ENCODE data around the gene SPEN. TPM values are rescaled to one million over a fixed set of nuclear protein-coding genes. Genes with fewer than 3 reads are reported as not detected.
"Not testable (repeated sequence)": the region's sequence is repeated elsewhere in the genome, so short reads cannot be mapped to it uniquely, and the experiment has no call there.

SPEN gene
- total RNA-seq, 1 experiment from 2014 or later = 48.3 TPM

DNA sequence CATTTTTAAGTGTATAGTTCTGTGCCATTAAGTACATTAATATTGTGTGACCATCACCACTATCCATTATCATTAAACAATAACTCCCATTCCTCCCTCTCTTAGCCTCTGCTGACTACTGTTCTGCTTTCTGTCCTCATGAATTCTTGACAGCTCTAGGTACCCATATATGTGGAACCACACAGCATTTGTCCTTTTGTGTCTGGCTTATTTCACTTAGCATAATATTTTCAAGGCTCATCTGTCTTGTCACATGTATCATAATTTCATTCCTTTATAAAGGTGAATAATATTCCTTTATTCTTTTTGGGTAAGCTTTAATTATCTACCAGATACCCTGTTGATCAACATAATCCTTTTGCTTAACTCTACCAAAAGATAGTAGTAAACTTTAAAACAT, 47.7 kb downstream of the SPEN start:
- CTCF ChIA-PET = interaction anchor here (0.7 kb wide), 1 partner anchor 480 kb away, joined by 6 read pairs; no protein-coding TSS in a partner anchor
- Mint-ChIP-seq H3K9me3 (ENCODE audit: low read depth, unreplicated experiment) (no peaks in the 10 kb centered on the region), H3K27ac (ENCODE audit: unreplicated experiment) (no peak overlapping the region), H3K36me3 (ENCODE audit: insufficient read depth, unreplicated experiment) (peaks cover 11% of the 10 kb centered on the region), H3K4me3 (ENCODE audit: low read depth, unreplicated experiment) (no peak overlapping the region), H3K4me1 (ENCODE audit: low read depth, unreplicated experiment) (peaks cover 18% of the 10 kb centered on the region), H3K27me3 (ENCODE audit: unreplicated experiment) (no peaks in the 10 kb centered on the region)
- intact Hi-C loops (cut with micrococcal nuclease; ENCODE audit: unreplicated experiment) = no loop called here
- TF ChIP-seq, protein P1, sequence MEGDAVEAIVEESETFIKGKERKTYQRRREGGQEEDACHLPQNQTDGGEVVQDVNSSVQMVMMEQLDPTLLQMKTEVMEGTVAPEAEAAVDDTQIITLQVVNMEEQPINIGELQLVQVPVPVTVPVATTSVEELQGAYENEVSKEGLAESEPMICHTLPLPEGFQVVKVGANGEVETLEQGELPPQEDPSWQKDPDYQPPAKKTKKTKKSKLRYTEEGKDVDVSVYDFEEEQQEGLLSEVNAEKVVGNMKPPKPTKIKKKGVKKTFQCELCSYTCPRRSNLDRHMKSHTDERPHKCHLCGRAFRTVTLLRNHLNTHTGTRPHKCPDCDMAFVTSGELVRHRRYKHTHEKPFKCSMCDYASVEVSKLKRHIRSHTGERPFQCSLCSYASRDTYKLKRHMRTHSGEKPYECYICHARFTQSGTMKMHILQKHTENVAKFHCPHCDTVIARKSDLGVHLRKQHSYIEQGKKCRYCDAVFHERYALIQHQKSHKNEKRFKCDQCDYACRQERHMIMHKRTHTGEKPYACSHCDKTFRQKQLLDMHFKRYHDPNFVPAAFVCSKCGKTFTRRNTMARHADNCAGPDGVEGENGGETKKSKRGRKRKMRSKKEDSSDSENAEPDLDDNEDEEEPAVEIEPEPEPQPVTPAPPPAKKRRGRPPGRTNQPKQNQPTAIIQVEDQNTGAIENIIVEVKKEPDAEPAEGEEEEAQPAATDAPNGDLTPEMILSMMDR (IDR thresholded peaks at IDR 0.05; ENCODE audit: unreplicated experiment) = no peak
- BruUV-seq (replicated peaks) = no TSS peak
- no peak for DNase-seq

DNA sequence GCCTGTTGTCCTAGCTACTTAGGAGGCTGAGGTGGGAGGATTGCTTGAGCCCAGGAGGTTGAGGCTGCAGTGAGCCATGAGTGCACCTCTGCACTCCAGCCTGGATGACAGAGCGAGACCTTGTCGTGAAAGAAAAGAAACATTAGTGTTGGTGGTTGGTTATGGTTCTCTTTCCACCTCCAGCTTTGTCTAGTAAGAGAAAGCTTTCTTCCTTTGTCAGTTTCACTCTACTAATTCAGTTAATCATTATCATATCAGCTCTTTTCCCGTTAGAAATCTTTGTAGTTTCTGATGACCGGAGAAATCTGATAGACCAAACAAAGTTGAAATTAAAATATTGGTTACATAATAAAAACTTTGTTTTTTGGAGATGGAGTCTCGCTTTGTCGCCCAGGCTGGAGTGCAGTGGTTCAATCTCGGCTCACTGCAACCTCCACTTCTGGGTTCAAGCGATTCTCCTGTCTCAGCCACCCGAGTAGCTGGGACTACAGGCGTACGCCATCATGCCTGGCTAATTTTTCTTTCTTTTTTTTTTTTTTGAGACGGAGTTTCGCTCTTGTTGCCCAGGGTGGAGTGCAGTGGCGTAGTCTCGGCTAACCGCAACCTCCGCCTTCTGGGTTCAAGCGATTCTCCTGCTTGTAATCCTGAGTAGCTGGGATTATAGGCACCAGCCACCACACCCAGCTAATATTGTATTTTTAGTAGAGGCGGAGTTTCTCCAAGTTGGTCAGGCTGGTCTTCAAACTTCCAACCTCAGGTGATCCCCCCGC, 49.5 kb downstream of the SPEN start:
- H3K4me1 Mint-ChIP-seq (ENCODE audit: low read depth, unreplicated experiment) = peaks cover 11% of the 10 kb centered on the region
- H3K27ac Mint-ChIP-seq (ENCODE audit: unreplicated experiment); DNase-seq; H3K4me3 Mint-ChIP-seq (ENCODE audit: low read depth, unreplicated experiment); H3K36me3 Mint-ChIP-seq (ENCODE audit: insufficient read depth, unreplicated experiment); H3K9me3 Mint-ChIP-seq (ENCODE audit: low read depth, unreplicated experiment); BruUV-seq (replicated peaks); CTCF ChIA-PET; intact Hi-C loops (cut with micrococcal nuclease; ENCODE audit: unreplicated experiment); H3K27me3 Mint-ChIP-seq (ENCODE audit: unreplicated experiment): not testable (repeated sequence)

DNA sequence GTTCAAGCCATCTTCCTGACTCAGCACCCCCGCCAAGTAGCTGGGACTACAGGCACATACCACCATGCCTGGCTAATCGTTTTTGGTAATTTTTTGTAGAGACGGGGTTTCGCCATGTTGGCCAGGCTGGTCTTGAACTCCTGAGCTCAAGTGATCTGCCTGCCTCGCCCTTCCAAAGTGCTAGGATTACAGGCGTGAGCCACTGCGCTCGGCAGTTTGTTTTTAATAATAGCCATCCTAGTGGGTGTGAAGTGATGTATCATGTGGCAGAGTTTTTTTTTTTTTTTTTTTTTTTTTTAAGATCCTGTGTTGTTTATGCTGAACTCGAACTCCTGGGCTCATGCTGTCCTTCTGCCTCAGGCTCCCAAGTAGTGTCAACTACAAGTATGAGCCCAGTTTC, 51.8 kb downstream of the SPEN start:
- H3K9me3 Mint-ChIP-seq (ENCODE audit: low read depth, unreplicated experiment) = no peaks in the 10 kb centered on the region
- CTCF ChIA-PET = no interaction called here
- no peaks in the 10 kb centered on the region for H3K27me3 Mint-ChIP-seq (ENCODE audit: unreplicated experiment)
- no peak for DNase-seq
- no TSS peak for BruUV-seq (replicated peaks)
- peaks cover 11% of the 10 kb centered on the region for H3K4me1 Mint-ChIP-seq (ENCODE audit: low read depth, unreplicated experiment)
- H3K36me3 Mint-ChIP-seq (ENCODE audit: insufficient read depth, unreplicated experiment) = peaks cover 4% of the 10 kb centered on the region
- intact Hi-C loops (cut with micrococcal nuclease; ENCODE audit: unreplicated experiment) = no loop called here
- TF ChIP-seq, protein P1 (IDR thresholded peaks at IDR 0.05; ENCODE audit: unreplicated experiment) = no peak
- H3K4me3 Mint-ChIP-seq (ENCODE audit: low read depth, unreplicated experiment) = no peak overlapping the region
- no peak overlapping the region for H3K27ac Mint-ChIP-seq (ENCODE audit: unreplicated experiment)

DNA sequence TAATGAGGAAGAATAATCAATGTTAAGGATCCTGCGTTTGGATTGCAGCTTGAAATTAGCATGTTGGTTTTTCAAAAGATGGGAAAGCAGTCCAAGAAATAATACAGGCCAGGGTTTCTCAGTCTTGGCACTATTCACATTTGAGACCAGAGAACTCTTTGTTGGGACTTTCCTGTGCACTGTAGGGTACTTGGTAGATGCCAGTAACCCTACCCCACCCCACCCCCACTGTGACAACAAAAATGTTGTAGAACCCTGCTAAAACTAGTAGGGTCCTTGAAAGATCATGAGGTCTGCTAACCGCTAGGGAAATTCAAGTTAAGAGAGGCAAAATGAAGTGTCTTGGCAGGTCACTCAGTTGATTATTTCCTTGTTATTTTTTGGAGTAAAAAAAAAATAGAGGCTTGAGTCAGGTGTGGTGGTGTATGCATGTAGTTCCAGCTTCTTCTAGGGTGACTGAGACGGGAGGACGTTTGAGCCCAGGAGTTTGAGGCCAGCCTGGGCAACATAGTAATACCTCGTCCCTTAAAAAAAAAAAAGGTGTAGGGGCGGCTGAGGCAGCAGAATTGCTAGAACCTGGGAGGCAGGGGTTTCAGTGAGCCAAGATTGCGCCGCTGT, 53.3 kb downstream of the SPEN start:
- CTCF ChIA-PET = interaction anchor here (0.7 kb wide), 1 partner anchor 368 kb away, joined by 5 read pairs; no protein-coding TSS in a partner anchor
- DNase-seq = no peak
- intact Hi-C loops (cut with micrococcal nuclease; ENCODE audit: unreplicated experiment) = loop anchor here (5.0 kb wide), 1 partner anchor 48 kb away; no protein-coding TSS in a partner anchor
- peaks cover 11% of the 10 kb centered on the region for H3K4me1 Mint-ChIP-seq (ENCODE audit: low read depth, unreplicated experiment)
- no peak overlapping the region for H3K27ac Mint-ChIP-seq (ENCODE audit: unreplicated experiment)
- no peaks in the 10 kb centered on the region for H3K27me3 Mint-ChIP-seq (ENCODE audit: unreplicated experiment)
- TF ChIP-seq, protein P1 (IDR thresholded peaks at IDR 0.05; ENCODE audit: unreplicated experiment) = no peak
- no peaks in the 10 kb centered on the region for H3K9me3 Mint-ChIP-seq (ENCODE audit: low read depth, unreplicated experiment)
- H3K4me3 Mint-ChIP-seq (ENCODE audit: low read depth, unreplicated experiment) = no peak overlapping the region
- BruUV-seq (replicated peaks) = no TSS peak
- H3K36me3 Mint-ChIP-seq (ENCODE audit: insufficient read depth, unreplicated experiment) = peaks cover 9% of the 10 kb centered on the region
